Left ventricle myocardium inferior (tissue), 1 donor: ENCODE results near the gene RPP25L. TPM values are rescaled to one million over a fixed set of nuclear protein-coding genes. Genes with fewer than 3 reads are reported as not detected.

Experiments
- DNase-seq: peaks from one replicate; pipeline ENCODE4 v3.0.0-alpha.2; 2020
- H3K27ac ChIP-seq: fragments of 200-600 bp; replicated peaks from 2 replicates; pipeline ENCODE4 v1.8.0; 2021
- H3K27me3 ChIP-seq: fragments of 200-600 bp; 2 replicates; pipeline ENCODE4 v1.8.0; 2021; ENCODE audit warnings: low read depth
- H3K36me3 ChIP-seq: fragments of 200-600 bp; 2 replicates; pipeline ENCODE4 v1.8.0; 2021
- H3K4me1 ChIP-seq: fragments of 200-600 bp; 2 replicates; pipeline ENCODE4 v1.8.0; 2021
- H3K4me3 ChIP-seq: fragments of 200-600 bp; 2 replicates; pipeline ENCODE4 v1.8.0; 2021; ENCODE audit warnings: mild to moderate bottlenecking, moderate library complexity
- H3K9me3 ChIP-seq: fragments of 200-600 bp; replicated peaks from 2 replicates; pipeline ENCODE4 v1.8.0; 2021
- intact Hi-C: fragments of 100-400 bp; cut with micrococcal nuclease; formaldehyde crosslinking; loops from one replicate; pipeline ENCODE4 v1.11.0; 2022
- total RNA-seq: library from RNA; stranded (reverse); fragmentation: NEBNext Ultra II Directional; extraction: Animal tissue kit (Norgen Biotek cat#: 25700); gene quantifications from one replicate; pipeline ENCODE4 v1.2.1, GENCODE V29; 2021
- TF ChIP-seq, protein P1 (sequence below): fragments of 200-600 bp; IDR thresholded peaks from 2 replicates; pipeline ENCODE4 v1.8.0; 2021; ENCODE audit warnings: antibody characterized with exemption, mild to moderate bottlenecking, borderline replicate concordance
- donor health status: DM: no; HTN: yes; CAD: no; lungs with severe emphysema.

RPP25L gene
- total RNA-seq, 1 donor from 2014 or later: 42.8 TPM

DNA sequence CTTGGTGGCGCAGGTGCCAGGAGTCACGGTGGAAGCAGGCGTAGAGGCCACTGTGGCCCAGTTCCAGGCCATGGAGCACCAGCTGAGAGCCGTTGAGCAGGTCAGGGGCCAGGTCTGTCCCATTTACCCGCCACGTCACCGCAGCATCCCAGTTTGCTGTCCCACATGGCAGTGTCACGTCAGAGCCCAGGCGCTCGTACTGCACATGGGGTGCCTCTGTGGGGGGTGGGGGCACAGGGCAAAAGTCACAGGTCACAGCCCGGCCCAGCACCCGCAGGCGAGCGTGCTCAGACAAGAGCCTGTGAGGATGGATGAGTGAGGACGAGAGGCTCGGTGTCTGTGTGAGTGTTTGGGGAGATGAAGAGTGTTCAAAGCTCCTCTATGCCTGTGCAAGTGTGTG lies 47.3 kb downstream of the RPP25L start:
- Histone ChIP-seq H3K27me3 (peaks cover 44% of the 10 kb centered on the region), H3K27ac (no peak overlapping the region), H3K9me3 (no peaks in the 10 kb centered on the region), H3K36me3 (no peaks in the 10 kb centered on the region), H3K4me3 (no peak overlapping the region), H3K4me1 (peaks cover 15% of the 10 kb centered on the region)
- DNase-seq: no peak
- TF ChIP-seq, protein P1, sequence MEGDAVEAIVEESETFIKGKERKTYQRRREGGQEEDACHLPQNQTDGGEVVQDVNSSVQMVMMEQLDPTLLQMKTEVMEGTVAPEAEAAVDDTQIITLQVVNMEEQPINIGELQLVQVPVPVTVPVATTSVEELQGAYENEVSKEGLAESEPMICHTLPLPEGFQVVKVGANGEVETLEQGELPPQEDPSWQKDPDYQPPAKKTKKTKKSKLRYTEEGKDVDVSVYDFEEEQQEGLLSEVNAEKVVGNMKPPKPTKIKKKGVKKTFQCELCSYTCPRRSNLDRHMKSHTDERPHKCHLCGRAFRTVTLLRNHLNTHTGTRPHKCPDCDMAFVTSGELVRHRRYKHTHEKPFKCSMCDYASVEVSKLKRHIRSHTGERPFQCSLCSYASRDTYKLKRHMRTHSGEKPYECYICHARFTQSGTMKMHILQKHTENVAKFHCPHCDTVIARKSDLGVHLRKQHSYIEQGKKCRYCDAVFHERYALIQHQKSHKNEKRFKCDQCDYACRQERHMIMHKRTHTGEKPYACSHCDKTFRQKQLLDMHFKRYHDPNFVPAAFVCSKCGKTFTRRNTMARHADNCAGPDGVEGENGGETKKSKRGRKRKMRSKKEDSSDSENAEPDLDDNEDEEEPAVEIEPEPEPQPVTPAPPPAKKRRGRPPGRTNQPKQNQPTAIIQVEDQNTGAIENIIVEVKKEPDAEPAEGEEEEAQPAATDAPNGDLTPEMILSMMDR: no peak
- intact Hi-C loops: no loop called here

DNA sequence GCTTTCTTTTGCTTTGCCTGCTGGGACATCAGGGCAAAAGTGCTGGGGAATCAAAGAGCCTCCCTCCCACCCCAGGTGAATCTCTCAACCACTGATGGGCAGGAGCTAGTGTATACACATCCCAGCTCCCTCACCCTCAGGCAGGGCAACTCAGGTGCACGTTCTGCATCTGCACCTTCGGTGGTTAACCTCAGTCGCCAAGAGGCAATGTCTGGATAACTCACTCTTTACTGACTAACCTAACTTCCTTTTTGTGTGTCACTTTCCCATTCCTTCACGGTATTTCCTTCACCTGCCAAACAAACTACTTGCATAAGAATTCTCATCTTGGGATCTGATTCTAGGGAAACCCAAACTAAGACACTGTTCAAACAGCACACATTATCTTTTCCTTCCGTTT lies 48.6 kb downstream of the RPP25L start:
- no peak overlapping the region for H3K4me3 ChIP-seq
- intact Hi-C loops: no loop called here
- TF ChIP-seq, protein P1: no peak
- no peak for DNase-seq
- H3K27ac ChIP-seq: no peak overlapping the region
- H3K9me3 ChIP-seq: no peaks in the 10 kb centered on the region
- H3K36me3 ChIP-seq: no peaks in the 10 kb centered on the region
- H3K27me3 ChIP-seq: peaks cover 52% of the 10 kb centered on the region
- peaks cover 26% of the 10 kb centered on the region for H3K4me1 ChIP-seq

DNA sequence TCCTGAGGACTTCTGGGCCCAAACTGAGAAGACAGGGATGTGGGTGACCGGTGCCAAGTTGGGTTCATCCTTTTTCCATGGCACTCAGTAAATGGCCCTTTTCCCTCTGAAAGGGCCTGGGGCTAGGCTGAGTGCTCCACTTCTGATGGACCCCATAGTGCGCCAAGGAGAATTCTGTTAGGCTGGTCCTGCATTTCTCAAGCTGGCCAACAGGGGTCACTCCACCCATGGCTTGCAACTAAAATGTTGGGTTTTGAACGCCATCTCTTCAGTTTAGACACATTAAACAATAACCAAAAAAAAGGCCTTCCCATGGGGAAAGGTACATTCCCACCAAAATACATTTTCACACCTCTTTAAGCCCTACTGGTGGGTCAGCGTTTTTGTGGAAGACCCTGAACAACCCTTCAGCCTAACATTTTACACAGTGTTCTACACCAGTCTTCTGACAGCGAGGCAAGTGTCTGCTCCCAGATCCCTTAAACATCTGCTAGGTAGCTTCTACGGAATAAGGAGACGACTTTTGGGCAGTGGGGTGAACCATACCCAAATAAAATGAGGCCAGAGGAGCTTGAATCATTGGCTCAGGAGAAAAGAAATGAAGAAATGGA lies 49.7 kb downstream of the RPP25L start:
- Histone ChIP-seq H3K27me3 (peaks cover 46% of the 10 kb centered on the region), H3K36me3 (no peaks in the 10 kb centered on the region), H3K4me3 (no peak overlapping the region), H3K27ac (no peak overlapping the region), H3K9me3 (no peaks in the 10 kb centered on the region), H3K4me1 (peaks cover 26% of the 10 kb centered on the region)
- TF ChIP-seq, protein P1: peak; percentile 38
- no peak for DNase-seq
- intact Hi-C loops: no loop called here

DNA sequence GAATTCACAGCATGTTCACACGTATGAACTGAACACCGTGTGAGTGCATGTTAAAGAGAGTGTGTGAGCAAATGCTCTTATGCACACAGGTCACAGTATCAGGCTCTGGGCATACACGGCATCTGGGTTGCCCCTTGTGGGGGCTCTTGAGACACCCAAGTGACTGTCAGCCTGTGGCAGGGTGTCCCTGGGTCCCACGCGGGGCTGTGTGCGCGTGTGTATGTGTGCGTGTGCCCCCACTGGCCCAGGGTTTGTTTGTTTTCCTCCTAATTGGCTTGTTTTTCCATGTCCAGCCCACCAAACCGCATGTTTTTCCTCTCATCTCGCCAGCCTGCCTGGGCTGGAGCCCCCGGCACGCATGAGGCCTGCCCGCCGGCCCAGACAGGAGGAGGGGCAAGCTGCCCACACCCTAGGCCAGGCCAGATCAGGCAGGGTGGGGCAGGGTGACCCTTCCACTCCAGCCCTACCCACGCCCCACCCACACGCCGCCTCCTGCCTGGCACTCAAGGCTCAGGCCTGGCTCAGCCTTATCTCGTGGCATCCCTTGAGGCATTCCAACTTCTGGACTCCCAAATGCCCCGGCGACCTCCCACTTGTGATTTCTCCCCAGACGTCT lies 51.2 kb downstream of the RPP25L start:
- H3K4me3 ChIP-seq: no peak overlapping the region
- peaks cover 26% of the 10 kb centered on the region for H3K4me1 ChIP-seq

More for the DNA sequence above, 51.2 kb downstream of the RPP25L start:
- H3K27ac ChIP-seq: peak overlapping the region; percentile 58
- intact Hi-C loops: no loop called here
- H3K27me3 ChIP-seq: peaks cover 31% of the 10 kb centered on the region
- no peaks in the 10 kb centered on the region for H3K36me3 ChIP-seq
- TF ChIP-seq, protein P1: no peak
- DNase-seq: no peak
- H3K9me3 ChIP-seq: no peaks in the 10 kb centered on the region

Other genes starting within 250 kb of the RPP25L start
- gene MYORG, start 235.2 kb downstream of the RPP25L start, total RNA-seq: 6.3 TPM
- gene FAM219A, start 153.5 kb downstream of the RPP25L start, total RNA-seq: 22.9 TPM
- gene DNAI1, start 153.3 kb downstream of the RPP25L start, total RNA-seq: not detected
- gene ENHO, start 89.1 kb downstream of the RPP25L start, total RNA-seq: not detected
- gene CNTFR, start 22.4 kb downstream of the RPP25L start, total RNA-seq: 4.6 TPM
- gene DCTN3, start 8.4 kb upstream of the RPP25L start, total RNA-seq: 135 TPM
- not detected for gene ARID3C, start 17.0 kb upstream of the RPP25L start, total RNA-seq
- gene SIGMAR1, start 25.7 kb upstream of the RPP25L start, total RNA-seq: 20.0 TPM
- 51.5 TPM for gene GALT, start 34.6 kb upstream of the RPP25L start, total RNA-seq
- gene IL11RA, start 40.1 kb upstream of the RPP25L start, total RNA-seq: 56.5 TPM
- gene CCL27, start 50.6 kb upstream of the RPP25L start, total RNA-seq: 0.41 TPM
- 0.69 TPM for gene CCL19, start 79.2 kb upstream of the RPP25L start, total RNA-seq
- gene CCL21, start 98.0 kb upstream of the RPP25L start, total RNA-seq: 6.2 TPM